ENCODE measurements around the gene PRR13.
"Not testable (repeated sequence)": the region's sequence is repeated elsewhere in the genome, so short reads cannot be mapped to it uniquely, and the experiment has no call there.

Gene PRR13

GRCh38 chr12:53474077-53474476, 32.5 kb downstream of the PRR13 start:
- no peak for DNase-seq

- DNase-seq = no peak
Measured at GRCh38 chr12:53474819-53475218, 33.3 kb downstream of the PRR13 start.

GRCh38 chr12:53476769-53477209, 35.3 kb downstream of the PRR13 start:
- DNase-seq = peak; percentile 36

- DNase-seq = no peak
Measured at GRCh38 chr12:53478865-53479264, 37.3 kb downstream of the PRR13 start.

GRCh38 chr12:53479331-53479730, 37.8 kb downstream of the PRR13 start:
- DNase-seq = no peak

- DNase-seq = no peak
Measured at GRCh38 chr12:53480491-53481442, 39.2 kb downstream of the PRR13 start.

GRCh38 chr12:53481458-53481857, 39.9 kb downstream of the PRR13 start:
- DNase-seq = not testable (repeated sequence)

GRCh38 chr12:53481939-53482586, 40.5 kb downstream of the PRR13 start:
- no peak for DNase-seq

GRCh38 chr12:53482626-53483168, 41.2 kb downstream of the PRR13 start:
- DNase-seq = no peak

GRCh38 chr12:53483225-53483978, 41.9 kb downstream of the PRR13 start:
- no peak for DNase-seq

GRCh38 chr12:53483979-53484377, 42.4 kb downstream of the PRR13 start:
- DNase-seq = no peak

GRCh38 chr12:53484686-53485575, 43.4 kb downstream of the PRR13 start:
- no peak for DNase-seq

- no peak for DNase-seq
Measured at GRCh38 chr12:53485955-53486735, 44.6 kb downstream of the PRR13 start.

- DNase-seq = no peak
Measured at GRCh38 chr12:53486736-53487487, 45.4 kb downstream of the PRR13 start.

GRCh38 chr12:53489242-53489864, 47.8 kb downstream of the PRR13 start:
- DNase-seq = no peak

GRCh38 chr12:53492188-53492587, 50.7 kb downstream of the PRR13 start:
- no peak for DNase-seq

GRCh38 chr12:53492830-53493609, 51.5 kb downstream of the PRR13 start:
- DNase-seq = peak; percentile 55

- no peak for DNase-seq
Measured at GRCh38 chr12:53493610-53494391, 52.3 kb downstream of the PRR13 start.

All from NCI-H1694 (cell line).